ENCODE results near the gene EMILIN2.

- TF ChIP-seq POLR2A (IDR thresholded peaks at IDR 0.05; ENCODE audit: low read length) (no peak), GATA1 (IDR thresholded peaks at IDR 0.05; ENCODE audit: low read depth, low read length) (no peak)
These were observed 21.9 kb upstream of the EMILIN2 start for GRCh38 chr18:2824865-2825264.
